Left ventricle myocardium inferior (tissue), 1 donor: ENCODE measurements around the gene MAMSTR. TPM values are rescaled to one million over a fixed set of nuclear protein-coding genes. Genes with fewer than 3 reads are reported as not detected.
"Not testable (repeated sequence)": the region's sequence is repeated elsewhere in the genome, so short reads cannot be mapped to it uniquely, and the experiment has no call there.

ENCODE experiments used
- DNase-seq: peaks from one replicate; pipeline ENCODE4 v3.0.0-alpha.2; 2020
- H3K27ac ChIP-seq: fragments of 200-600 bp; replicated peaks from 2 replicates; pipeline ENCODE4 v1.8.0; 2021
- H3K27me3 ChIP-seq: fragments of 200-600 bp; 2 replicates; pipeline ENCODE4 v1.8.0; 2021; ENCODE audit warnings: low read depth
- H3K36me3 ChIP-seq: fragments of 200-600 bp; 2 replicates; pipeline ENCODE4 v1.8.0; 2021
- H3K4me1 ChIP-seq: fragments of 200-600 bp; 2 replicates; pipeline ENCODE4 v1.8.0; 2021
- H3K4me3 ChIP-seq: fragments of 200-600 bp; 2 replicates; pipeline ENCODE4 v1.8.0; 2021; ENCODE audit warnings: mild to moderate bottlenecking, moderate library complexity
- H3K9me3 ChIP-seq: fragments of 200-600 bp; replicated peaks from 2 replicates; pipeline ENCODE4 v1.8.0; 2021
- intact Hi-C: fragments of 100-400 bp; cut with micrococcal nuclease; formaldehyde crosslinking; loops from one replicate; pipeline ENCODE4 v1.11.0; 2022
- total RNA-seq: library from RNA; stranded (reverse); fragmentation: NEBNext Ultra II Directional; extraction: Animal tissue kit (Norgen Biotek cat#: 25700); gene quantifications from one replicate; pipeline ENCODE4 v1.2.1, GENCODE V29; 2021
- TF ChIP-seq, protein P1 (sequence below): fragments of 200-600 bp; IDR thresholded peaks from 2 replicates; pipeline ENCODE4 v1.8.0; 2021; ENCODE audit warnings: antibody characterized with exemption, mild to moderate bottlenecking, borderline replicate concordance
- donor health status: DM: no; HTN: yes; CAD: no; lungs with severe emphysema.

Gene MAMSTR
- total RNA-seq, 1 donor from 2014 or later: 1.8 TPM

DNA sequence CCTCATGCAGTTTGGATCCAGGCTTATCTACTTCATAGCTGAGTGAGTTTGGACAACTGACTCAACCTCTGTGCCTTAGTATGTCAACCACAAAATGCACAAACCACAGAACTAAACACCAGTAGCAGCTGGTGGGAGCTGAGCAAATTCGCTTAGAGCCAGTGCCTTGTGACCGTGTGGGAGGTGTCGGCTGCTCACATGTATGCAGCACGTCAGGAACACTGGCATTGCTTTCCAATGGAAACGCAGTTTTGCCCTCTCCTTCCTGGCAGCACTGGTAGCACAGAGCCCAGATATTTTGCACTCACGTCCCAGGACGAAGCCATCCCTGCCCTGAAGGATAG is 38.4 kb downstream of the MAMSTR start:
- no peak overlapping the region for H3K4me3 ChIP-seq
- no peak overlapping the region for H3K27ac ChIP-seq
- H3K4me1 ChIP-seq: no peaks in the 10 kb centered on the region
- no peak for DNase-seq
- H3K36me3 ChIP-seq: no peaks in the 10 kb centered on the region
- H3K27me3 ChIP-seq: no peaks in the 10 kb centered on the region
- intact Hi-C loops: no loop called here
- TF ChIP-seq, protein P1, sequence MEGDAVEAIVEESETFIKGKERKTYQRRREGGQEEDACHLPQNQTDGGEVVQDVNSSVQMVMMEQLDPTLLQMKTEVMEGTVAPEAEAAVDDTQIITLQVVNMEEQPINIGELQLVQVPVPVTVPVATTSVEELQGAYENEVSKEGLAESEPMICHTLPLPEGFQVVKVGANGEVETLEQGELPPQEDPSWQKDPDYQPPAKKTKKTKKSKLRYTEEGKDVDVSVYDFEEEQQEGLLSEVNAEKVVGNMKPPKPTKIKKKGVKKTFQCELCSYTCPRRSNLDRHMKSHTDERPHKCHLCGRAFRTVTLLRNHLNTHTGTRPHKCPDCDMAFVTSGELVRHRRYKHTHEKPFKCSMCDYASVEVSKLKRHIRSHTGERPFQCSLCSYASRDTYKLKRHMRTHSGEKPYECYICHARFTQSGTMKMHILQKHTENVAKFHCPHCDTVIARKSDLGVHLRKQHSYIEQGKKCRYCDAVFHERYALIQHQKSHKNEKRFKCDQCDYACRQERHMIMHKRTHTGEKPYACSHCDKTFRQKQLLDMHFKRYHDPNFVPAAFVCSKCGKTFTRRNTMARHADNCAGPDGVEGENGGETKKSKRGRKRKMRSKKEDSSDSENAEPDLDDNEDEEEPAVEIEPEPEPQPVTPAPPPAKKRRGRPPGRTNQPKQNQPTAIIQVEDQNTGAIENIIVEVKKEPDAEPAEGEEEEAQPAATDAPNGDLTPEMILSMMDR: no peak
- H3K9me3 ChIP-seq: no peaks in the 10 kb centered on the region

DNA sequence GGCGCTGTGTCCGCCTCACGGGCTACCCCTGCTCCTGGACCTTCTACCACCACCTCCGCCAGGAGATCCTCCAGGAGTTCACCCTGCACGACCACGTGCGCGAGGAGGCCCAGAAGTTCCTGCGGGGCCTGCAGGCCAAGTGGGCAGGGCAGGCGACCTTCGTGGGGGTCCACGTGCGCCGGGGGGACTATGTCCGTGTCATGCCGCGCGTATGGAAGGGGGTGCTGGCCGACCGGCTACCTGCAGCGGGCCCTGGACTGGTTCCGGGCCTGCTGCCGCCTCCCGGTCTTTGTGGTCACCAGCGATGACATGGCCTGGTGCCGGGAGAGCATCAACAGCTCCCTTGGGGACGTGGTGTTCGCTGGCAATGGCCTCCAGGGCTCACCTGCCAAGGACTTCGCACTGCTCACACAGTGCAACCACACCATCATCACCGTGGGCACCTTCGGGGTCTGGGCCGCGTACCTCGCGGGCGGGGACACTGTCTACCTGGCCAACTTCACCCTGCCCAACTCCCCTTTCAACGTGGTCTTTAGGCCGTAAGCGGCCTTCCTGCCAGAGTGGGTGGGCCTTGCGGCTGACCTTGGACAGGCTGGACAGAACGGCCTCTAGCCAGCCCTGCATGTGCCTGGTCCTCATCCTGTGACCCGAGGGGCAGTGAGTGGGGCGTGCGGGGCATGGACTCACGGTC is 38.9 kb downstream of the MAMSTR start:
- Histone ChIP-seq H3K9me3 (no peaks in the 10 kb centered on the region), H3K4me3 (no peak overlapping the region), H3K4me1 (peaks cover 2% of the 10 kb centered on the region), H3K36me3 (no peaks in the 10 kb centered on the region), H3K27ac (no peak overlapping the region), H3K27me3 (no peaks in the 10 kb centered on the region)
- no peak for DNase-seq
- intact Hi-C loops: no loop called here
- TF ChIP-seq, protein P1: no peak

DNA sequence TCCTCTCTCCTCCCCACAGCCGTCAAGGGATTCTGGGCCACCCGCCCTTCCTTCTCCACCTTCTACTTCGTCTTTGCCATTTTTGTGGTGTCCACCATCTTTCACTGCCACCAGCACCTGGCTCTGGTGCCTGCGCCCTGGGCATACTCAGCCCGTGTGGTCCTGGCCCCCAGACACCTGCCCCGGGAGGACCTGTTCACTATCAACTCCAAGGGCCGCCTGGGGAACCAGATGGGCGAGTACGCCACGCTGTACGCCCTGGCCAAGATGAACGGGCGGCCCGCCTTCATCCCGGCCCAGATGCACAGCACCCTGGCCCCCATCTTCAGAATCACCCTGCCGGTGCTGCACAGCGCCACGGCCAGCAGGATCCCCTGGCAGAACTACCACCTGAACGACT is 39.5 kb downstream of the MAMSTR start:
- intact Hi-C loops, H3K9me3 ChIP-seq, H3K27me3 ChIP-seq, H3K4me3 ChIP-seq, H3K27ac ChIP-seq, H3K36me3 ChIP-seq, DNase-seq, H3K4me1 ChIP-seq: not testable (repeated sequence)

DNA sequence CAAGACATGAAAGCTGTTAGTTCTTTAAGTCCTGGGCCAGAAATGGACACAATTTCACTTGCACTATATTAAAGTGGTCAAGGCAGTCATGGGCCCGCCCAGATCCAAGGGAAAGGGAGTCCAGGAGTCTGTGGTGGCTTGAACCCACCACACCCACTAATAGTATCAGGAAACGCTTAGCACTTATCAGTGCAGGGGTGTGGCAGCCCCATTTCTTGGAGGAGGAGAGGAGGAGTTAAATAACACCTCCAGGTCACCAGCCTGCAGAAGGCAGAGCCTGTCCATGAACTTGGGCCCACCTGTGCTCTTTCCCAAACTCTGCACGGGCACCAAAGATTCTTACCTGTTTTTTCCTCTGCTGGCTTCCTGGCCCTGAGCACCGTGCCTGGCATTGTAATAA is 41.3 kb downstream of the MAMSTR start:
- H3K4me1 ChIP-seq: peaks cover 9% of the 10 kb centered on the region
- intact Hi-C loops: no loop called here
- TF ChIP-seq, protein P1: no peak
- no peak for DNase-seq
- no peak overlapping the region for H3K27ac ChIP-seq
- H3K4me3 ChIP-seq: no peak overlapping the region
- H3K27me3 ChIP-seq: no peaks in the 10 kb centered on the region
- no peaks in the 10 kb centered on the region for H3K36me3 ChIP-seq
- H3K9me3 ChIP-seq: no peaks in the 10 kb centered on the region

DNA sequence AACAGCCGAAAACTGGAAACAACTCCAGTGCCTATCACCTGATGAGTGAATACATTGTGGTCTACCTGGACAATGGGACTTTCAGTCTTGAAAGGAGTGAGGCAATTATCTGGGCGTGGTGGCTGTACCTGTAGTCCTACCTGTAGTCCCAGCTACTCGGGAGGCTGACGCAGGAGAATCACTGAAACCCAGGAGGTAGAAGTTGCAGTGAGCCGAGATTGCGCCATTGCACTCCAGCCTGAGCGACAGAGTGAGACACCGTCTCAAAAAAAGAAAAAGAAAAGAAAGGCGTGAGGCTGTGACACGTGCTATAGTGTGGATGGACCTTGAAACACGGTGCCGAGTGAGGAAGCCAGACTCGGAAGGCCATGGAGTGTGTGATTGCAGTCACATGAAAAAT is 42.6 kb downstream of the MAMSTR start:
- intact Hi-C loops: no loop called here
- Histone ChIP-seq H3K4me1 (peaks cover 9% of the 10 kb centered on the region), H3K9me3 (no peaks in the 10 kb centered on the region), H3K36me3 (no peaks in the 10 kb centered on the region), H3K27ac (no peak overlapping the region), H3K27me3 (no peaks in the 10 kb centered on the region), H3K4me3 (no peak overlapping the region)
- DNase-seq: no peak
- TF ChIP-seq, protein P1: no peak

DNA sequence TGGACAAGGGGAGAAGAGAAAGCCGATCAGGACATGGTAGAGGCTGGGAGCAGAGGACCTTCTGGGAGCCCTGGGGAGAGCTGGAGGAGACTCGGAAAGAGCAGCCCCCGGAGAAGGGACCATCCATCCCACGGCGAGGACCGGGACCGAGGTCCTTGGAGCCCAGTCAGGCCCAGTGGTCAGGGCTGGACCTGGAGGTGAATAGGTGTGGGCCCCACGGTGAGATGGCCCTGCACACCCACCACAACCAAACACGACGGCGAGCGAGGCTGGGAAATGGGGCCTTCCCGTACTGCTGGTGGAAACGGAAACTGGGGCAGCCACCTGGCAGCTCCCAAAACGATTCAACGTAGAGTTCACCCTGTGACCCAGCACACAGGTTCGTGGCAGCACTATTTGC is 43.0 kb downstream of the MAMSTR start:
- Histone ChIP-seq H3K9me3 (no peaks in the 10 kb centered on the region), H3K27ac (no peak overlapping the region), H3K27me3 (no peaks in the 10 kb centered on the region), H3K4me3 (no peak overlapping the region), H3K36me3 (no peaks in the 10 kb centered on the region), H3K4me1 (peaks cover 9% of the 10 kb centered on the region)
- no peak for DNase-seq
- intact Hi-C loops: no loop called here
- TF ChIP-seq, protein P1: no peak
